OCI-LY1 (cell line): ENCODE results near the gene LTBR.

Source experiments
- H2AFZ ChIP-seq: fragments of 200-600 bp; sonication (generic), shearing (Covaris generic); 2 replicates; pipeline ENCODE4 v1.6.0; 2014; ENCODE audit warnings: antibody characterized with exemption, mild to moderate bottlenecking, low read length
- H3F3A ChIP-seq: fragments of 200-600 bp; sonication (generic), shearing (Covaris generic); 2 replicates; pipeline ENCODE4 v1.6.0; 2014; ENCODE audit warnings: mild to moderate bottlenecking, antibody characterized with exemption, low read length, moderate library complexity; ENCODE audit not compliant: insufficient read depth
- H3K27ac ChIP-seq: fragments of 200-600 bp; sonication (generic); 2 replicates; pipeline ENCODE4 v1.5.1; 2014; ENCODE audit warnings: low read length, mixed run types, mild to moderate bottlenecking, low read depth; ENCODE audit not compliant: poor library complexity, severe bottlenecking
- H3K27me3 ChIP-seq: fragments of 200-600 bp; sonication (generic); 2 replicates; pipeline ENCODE4 v1.6.0; 2014; ENCODE audit warnings: antibody characterized with exemption, mild to moderate bottlenecking, low read length, moderate library complexity; ENCODE audit not compliant: insufficient read depth
- H3K36me3 ChIP-seq: fragments of 200-600 bp; sonication (generic); 2 replicates; pipeline ENCODE4 v1.6.1; 2014; ENCODE audit warnings: mild to moderate bottlenecking, antibody characterized with exemption, low read length, moderate library complexity, mixed read lengths; ENCODE audit not compliant: insufficient read depth
- H3K4me1 ChIP-seq: fragments of 200-600 bp; sonication (generic); 2 replicates; pipeline ENCODE4 v1.5.1; 2014; ENCODE audit warnings: mild to moderate bottlenecking, low read length, moderate library complexity; ENCODE audit not compliant: insufficient read depth, severe bottlenecking
- H3K4me2 ChIP-seq: fragments of 200-600 bp; sonication (generic), shearing (Covaris generic); 2 replicates; pipeline ENCODE4 v1.6.1; 2014; ENCODE audit warnings: low read length
- H3K4me3 ChIP-seq: fragments of 200-600 bp; sonication (generic); 2 replicates; pipeline ENCODE4 v1.5.1; 2014; ENCODE audit warnings: low read length, low read depth, mild to moderate bottlenecking, mixed read lengths; ENCODE audit not compliant: poor library complexity, severe bottlenecking
- H3K79me2 ChIP-seq: fragments of 200-600 bp; shearing (Covaris generic); 2 replicates; pipeline ENCODE4 v1.6.1; 2016; ENCODE audit warnings: mixed run types, low read length, mixed read lengths; ENCODE audit not compliant: insufficient read depth
- H3K9ac ChIP-seq: fragments of 200-600 bp; sonication (generic), shearing (Covaris generic); 2 replicates; pipeline ENCODE4 v1.6.1; 2014; ENCODE audit warnings: mild to moderate bottlenecking, low read length, mixed read lengths
- H3K9me2 ChIP-seq: fragments of 200-600 bp; sonication (generic), shearing (Covaris generic); 2 replicates; pipeline ENCODE4 v1.6.1; 2014; ENCODE audit warnings: low read depth, mild to moderate bottlenecking, low read length, mixed read lengths
- H3K9me3 ChIP-seq: fragments of 200-600 bp; shearing (Covaris generic); 2 replicates; pipeline ENCODE4 v1.6.1; 2014; ENCODE audit warnings: low read length, mixed read lengths
- H4K20me1 ChIP-seq: fragments of 200-600 bp; sonication (generic), shearing (Covaris generic); 2 replicates; pipeline ENCODE4 v1.6.0; 2016; ENCODE audit warnings: mild to moderate bottlenecking, low read length; ENCODE audit not compliant: insufficient read depth
- EZH2 ChIP-seq: fragments of 200-600 bp; sonication (generic), shearing (Covaris generic); IDR thresholded peaks from 2 replicates; pipeline ENCODE4 v1.8.0; 2017; ENCODE audit warnings: borderline replicate concordance, mixed run types, mild to moderate bottlenecking, antibody characterized with exemption, low read length, moderate library complexity, mixed read lengths
- TF ChIP-seq, protein P1 (sequence below): fragments of 200-600 bp; sonication (generic), shearing (Covaris generic); IDR thresholded peaks from 2 replicates; pipeline ENCODE4 v1.5.1; 2017; ENCODE audit warnings: mild to moderate bottlenecking, antibody characterized with exemption, low read length, moderate library complexity, mixed read lengths

The LTBR gene

DNA sequence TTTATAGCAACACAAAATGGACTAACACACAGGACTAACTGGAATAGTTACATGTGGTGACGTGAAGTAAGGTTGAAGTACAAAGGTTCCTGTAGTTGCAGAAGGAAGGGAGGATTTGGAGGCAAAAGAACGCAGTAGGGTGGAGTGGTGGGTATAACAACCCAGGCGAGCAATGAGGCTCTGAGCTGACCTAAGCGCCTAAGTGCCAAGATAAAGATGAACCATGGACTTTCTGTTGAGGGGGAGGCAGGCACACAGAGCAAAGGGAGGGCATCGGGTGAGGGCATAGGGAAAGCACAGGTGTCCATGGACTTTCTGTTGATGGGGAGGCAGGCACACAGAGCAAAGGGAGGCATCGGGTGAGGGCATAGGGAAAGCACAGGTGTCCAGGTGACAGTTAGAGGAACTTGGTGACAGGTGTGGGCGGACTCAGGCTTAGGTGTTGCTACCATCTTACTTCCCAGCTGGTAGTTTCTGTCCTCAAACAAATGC, 23.8 kb upstream of the LTBR start:
- Histone ChIP-seq H4K20me1 (no peaks in the 10 kb centered on the region), H3K79me2 (no peaks in the 10 kb centered on the region), H3K36me3 (no peaks in the 10 kb centered on the region), H3K4me1 (no peaks in the 10 kb centered on the region), H3K9ac (no peak overlapping the region), H3F3A (no peaks in the 10 kb centered on the region), H3K9me2 (no peaks in the 10 kb centered on the region), H3K4me3 (no peak overlapping the region), H2AFZ (no peak overlapping the region), H3K27ac (no peak overlapping the region), H3K9me3 (no peaks in the 10 kb centered on the region), H3K27me3 (no peaks in the 10 kb centered on the region; the same call in 1 of the 2 replicates), H3K4me2 (no peak overlapping the region)
- TF ChIP-seq, protein P1, sequence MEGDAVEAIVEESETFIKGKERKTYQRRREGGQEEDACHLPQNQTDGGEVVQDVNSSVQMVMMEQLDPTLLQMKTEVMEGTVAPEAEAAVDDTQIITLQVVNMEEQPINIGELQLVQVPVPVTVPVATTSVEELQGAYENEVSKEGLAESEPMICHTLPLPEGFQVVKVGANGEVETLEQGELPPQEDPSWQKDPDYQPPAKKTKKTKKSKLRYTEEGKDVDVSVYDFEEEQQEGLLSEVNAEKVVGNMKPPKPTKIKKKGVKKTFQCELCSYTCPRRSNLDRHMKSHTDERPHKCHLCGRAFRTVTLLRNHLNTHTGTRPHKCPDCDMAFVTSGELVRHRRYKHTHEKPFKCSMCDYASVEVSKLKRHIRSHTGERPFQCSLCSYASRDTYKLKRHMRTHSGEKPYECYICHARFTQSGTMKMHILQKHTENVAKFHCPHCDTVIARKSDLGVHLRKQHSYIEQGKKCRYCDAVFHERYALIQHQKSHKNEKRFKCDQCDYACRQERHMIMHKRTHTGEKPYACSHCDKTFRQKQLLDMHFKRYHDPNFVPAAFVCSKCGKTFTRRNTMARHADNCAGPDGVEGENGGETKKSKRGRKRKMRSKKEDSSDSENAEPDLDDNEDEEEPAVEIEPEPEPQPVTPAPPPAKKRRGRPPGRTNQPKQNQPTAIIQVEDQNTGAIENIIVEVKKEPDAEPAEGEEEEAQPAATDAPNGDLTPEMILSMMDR, result no peak
- no peak for TF ChIP-seq EZH2

DNA sequence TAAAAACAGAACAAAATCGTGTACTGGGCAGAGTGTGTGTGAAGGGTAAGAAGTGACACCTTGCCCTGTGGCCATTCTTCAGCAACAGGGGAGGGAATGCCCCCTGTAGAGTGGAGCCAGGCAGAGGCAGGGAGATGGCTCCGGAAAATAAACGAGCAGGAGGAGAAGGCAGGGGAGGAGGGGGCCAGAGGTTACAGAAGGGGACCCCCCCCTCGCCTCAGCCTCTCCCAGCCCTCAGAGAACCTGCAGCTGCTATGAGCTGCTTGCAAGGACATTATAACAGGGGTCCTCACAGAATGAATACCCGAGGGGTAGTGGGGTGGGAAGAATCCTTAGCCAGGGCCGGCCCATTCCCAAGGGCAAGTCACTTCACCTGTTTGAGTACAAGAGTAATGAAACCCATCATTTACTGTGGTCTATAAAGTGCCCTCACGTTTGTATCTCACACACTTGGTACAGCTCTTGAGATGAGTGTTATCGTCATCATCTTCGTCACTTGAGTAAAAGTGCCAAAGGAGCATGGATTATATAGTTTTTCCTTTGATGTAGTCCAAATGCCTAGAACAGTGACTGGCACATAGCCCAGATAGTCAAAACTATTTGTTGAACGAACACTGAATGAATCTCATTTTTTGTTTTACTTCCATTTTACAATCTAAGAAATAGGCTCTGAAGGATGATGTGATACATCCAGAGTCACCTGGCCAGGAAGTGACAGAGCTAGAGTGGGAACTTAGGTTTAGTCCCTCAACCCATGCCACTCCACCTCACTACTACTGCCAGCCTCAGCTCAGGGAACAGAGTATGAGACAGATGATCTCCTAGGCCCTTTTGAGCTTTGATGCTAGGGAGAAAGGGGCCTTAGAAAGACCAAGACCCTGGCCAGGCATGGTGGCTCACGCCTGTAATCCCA, 23.1 kb upstream of the LTBR start:
- Histone ChIP-seq H3K27ac (no peak overlapping the region), H3F3A (no peaks in the 10 kb centered on the region), H3K9me3 (no peaks in the 10 kb centered on the region), H3K4me3 (no peak overlapping the region), H3K4me1 (no peaks in the 10 kb centered on the region), H3K9ac (no peak overlapping the region), H3K9me2 (no peaks in the 10 kb centered on the region), H4K20me1 (no peaks in the 10 kb centered on the region), H3K4me2 (no peak overlapping the region), H3K79me2 (no peaks in the 10 kb centered on the region), H2AFZ (no peak overlapping the region), H3K36me3 (no peaks in the 10 kb centered on the region), H3K27me3 (no peaks in the 10 kb centered on the region; the same call in 1 of the 2 replicates)
- TF ChIP-seq, protein P1, result no peak
- TF ChIP-seq EZH2, result no peak

DNA sequence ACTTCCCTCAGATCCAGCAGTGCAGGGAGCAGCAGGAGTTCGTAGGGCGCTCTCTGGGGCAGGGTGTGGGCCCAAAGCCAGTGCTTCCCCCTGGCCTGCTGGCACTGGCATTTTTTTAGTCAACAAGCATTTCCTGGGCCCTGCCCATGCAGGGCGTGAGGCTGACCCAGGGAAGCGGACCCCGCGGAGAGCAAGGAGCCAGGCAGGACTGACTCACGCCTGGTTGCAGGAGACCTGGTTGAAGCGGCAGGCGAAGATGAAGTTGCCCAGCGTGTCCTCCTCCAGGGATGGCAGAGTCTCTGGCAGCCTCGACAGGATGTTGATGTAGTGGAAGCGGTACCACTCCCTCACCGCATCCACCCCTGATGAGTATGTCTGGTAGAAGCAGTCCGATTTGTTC, 22.1 kb upstream of the LTBR start:
- Histone ChIP-seq H3K4me1 (no peaks in the 10 kb centered on the region), H4K20me1 (no peaks in the 10 kb centered on the region), H3K79me2 (no peaks in the 10 kb centered on the region), H3K9me3 (no peaks in the 10 kb centered on the region), H3F3A (no peaks in the 10 kb centered on the region), H2AFZ (no peak overlapping the region), H3K36me3 (no peaks in the 10 kb centered on the region), H3K4me3 (no peak overlapping the region), H3K27ac (no peak overlapping the region), H3K9ac (no peak overlapping the region), H3K4me2 (no peak overlapping the region), H3K9me2 (no peaks in the 10 kb centered on the region), H3K27me3 (no peaks in the 10 kb centered on the region; the same call in 1 of the 2 replicates)
- TF ChIP-seq, protein P1, result no peak
- TF ChIP-seq EZH2, result no peak
